ENCODE results near the gene NEURL1.
A peak's percentile ranks its signal among the peaks of the same experiment; 100 is the strongest.

NEURL1 gene

GRCh38 chr10:103549349-103549685 lies 55.8 kb downstream of the NEURL1 start:
- no peak for DNase-seq

GRCh38 chr10:103550229-103550628 lies 56.7 kb downstream of the NEURL1 start:
- peak; percentile 21 for DNase-seq

DNA sequence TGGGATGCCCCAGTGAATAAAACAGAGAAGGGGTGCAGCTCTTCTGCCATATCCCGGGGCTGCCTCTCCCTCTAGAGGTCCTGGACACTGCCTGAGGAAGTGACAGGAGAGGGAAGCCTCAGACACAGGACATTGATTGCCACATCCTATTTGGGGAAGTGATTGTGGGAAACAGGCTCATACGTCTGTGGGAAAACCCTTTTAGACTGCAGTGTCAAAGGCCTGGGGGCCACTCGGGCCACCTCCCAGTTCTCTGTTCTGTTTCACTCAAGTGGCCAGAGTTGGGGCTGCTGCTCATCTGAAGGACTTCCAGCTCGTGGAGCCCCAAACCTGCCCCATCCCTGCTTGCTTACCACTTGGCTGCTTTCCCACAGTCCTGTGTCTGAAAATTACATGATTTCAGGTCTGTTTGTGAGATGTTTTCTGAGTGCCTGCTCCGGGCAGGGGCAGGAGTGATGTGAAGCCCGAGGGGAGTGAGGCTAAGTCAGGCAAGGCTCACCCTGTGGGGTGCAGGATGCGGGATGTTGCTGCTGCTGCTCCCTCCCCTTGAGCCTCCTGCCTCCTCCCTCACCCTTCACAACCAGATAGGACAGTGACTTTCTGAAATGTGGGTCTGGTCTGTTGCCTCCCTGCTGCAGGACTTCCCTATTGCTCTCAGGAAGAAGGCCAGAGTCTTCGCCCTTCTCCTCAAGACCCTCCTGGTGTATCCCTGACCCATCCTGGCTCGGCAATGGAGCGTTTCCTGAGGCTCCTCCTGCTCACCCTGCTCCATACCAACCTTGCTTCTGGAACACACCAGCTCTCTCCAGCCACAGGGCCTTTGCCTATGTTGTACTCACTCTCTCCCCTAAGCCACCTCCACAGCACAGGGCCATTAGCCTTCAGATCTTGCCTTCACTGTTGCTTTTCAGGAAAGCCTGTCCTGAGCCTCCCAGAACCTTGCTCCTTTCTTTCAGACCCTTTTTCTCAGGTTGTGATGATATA lies 58.4 kb downstream of the NEURL1 start:
- no peak for DNase-seq

DNA sequence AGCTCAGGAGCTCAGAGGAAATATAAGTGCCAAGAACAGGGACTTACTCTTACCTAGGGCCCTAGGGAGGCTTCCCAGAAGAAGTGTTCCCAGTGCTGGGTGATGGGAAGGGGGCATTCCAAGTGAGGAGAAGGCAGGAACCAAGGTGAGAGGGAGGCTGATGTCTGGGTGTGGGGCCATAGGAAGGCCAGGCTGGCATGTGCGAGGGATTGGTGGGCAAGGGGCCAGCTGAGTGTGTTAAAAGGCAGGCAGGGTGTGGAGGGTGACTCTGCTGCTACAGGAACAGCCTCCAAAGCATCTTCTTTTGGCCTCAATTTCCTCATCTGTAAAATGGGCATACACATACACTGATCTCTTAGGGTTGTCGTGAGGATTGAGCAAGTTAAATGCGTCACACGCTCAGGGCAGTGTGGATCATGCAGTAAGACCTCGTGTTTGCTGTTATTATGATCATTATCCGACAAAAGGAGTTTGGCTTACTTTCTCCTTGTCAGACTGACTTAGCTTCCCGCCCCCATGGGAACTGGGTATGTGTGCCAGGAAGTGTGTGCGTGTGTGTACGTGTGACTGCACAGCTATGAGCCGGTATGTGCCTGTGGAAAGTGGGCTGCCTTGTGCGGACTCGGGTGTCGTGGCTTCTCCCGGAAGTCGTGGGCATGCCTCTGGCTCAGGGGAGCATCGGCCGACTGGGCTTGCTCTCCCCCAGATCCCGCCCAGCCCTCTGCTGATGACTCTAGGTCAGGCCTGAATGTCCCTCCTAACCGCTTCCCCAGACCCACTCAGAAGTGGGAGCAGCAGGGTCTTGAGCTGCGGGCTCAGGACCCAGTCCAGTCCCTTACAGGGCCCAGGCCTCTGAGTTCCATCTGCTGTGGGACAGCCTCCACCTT lies 59.6 kb downstream of the NEURL1 start:
- no peak for DNase-seq

- DNase-seq: no peak
Observed at GRCh38 chr10:103553743-103554487, 60.4 kb downstream of the NEURL1 start.

DNA sequence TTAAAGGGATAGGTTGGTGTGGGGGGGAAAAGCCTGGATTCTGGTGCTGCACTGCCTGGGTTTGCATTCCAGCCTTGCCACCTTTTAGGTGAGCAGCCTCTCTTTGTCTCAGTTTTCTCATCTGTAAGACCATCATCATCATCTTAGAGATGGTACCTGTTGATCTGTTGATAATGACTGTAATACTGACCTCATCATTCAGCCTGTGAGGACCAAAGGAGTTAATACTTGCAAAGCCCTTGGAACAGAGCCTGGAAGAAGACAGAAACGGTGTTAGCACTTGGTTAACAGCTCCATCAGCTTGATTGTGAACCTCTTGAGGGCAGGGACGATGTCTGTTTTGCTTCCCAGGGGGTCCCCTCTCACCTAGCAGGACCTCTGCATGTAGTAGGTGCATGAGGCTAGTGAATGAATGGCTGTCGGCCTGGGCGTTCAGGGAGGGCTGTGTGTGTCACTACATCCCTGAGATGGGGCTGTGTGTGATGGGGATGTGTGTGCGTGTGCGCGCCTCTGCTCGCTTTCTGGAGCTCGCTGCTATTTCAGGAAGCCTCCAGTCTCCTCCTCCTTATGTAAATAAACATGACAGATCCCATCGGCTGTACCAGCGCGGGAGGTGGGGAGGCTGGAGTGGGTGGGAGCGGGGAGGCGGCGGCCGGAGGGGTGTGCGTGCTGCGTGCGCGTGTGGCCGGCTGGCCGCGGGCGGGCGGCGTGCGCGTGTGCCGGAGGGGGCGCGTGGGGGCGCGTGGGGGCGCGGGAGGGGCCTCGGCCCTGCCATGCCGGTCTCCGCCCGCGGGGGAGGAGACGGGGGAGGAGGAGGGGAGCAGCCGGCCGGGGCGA lies 61.2 kb downstream of the NEURL1 start:
- peak; percentile 87 for DNase-seq

DNA sequence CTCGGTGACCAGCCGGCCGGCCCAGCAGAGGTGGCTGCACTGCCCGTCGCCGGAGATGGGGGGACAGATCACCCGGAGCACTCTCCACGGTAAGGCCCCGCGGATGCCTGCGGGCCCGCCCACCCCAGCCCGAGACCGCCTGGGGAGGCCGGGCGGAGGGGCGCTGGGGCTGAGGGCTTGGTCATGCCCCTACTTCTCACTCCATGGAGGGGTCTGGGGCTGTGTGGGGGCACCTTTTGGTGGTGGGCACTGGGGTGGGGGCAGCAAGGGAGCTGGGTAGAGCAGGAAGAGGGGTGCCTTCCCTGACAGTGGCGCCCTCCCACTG lies 61.8 kb downstream of the NEURL1 start:
- DNase-seq: no peak

GRCh38 chr10:103555712-103556111 lies 62.2 kb downstream of the NEURL1 start:
- no peak for DNase-seq

DNA sequence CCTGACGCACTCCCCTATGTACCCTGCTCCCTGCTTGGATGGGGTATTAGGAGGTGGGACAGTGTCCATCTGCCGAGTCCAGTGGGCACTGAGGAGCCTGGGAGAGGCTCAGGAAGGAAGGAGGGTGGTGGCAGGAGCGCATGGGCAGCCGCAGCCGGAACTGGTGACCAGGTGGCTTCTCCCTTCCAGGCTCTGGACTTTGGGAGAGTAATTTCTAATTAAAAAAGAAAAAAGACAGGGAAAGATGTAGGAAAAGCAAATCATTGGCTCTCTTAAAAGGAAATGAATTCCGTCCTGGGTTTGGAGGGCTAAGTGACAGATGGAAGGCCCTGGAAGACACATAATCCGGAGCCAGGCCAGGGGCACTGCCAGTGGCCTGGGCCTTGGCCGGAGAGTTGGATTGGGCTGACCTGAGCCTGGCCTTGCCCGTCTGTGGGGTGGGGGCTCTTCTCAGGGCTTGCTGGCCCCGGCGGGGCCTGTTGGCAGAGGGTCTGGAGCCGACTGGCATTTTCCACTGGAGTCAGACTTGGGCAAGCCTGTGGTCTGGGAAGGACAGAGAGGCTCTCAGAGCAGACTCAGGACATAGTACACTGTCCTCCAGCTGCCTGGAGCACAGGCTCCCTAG lies 63.0 kb downstream of the NEURL1 start:
- DNase-seq: no peak

DNA sequence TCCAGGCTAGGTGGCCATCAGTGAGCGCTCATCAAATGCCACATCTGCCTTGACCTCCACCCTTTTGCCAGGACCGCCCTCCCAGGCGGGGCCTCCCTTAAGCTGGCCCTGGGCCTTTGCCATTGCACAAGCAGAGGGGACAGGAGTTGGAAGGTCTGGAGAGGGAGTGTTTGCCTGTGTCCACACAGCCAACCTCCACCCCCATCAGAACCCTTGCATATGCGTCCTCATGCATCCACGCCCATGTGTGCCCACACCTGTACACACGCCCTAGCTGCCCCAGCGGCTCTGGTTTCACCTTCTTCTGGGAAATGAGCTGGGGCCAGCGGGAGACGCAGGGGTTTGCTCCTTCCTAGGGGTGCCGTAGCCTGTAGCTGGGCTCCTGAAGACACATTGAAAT lies 64.0 kb downstream of the NEURL1 start:
- no peak for DNase-seq

- no peak for DNase-seq
Observed at GRCh38 chr10:103558911-103559310, 65.4 kb downstream of the NEURL1 start.

DNA sequence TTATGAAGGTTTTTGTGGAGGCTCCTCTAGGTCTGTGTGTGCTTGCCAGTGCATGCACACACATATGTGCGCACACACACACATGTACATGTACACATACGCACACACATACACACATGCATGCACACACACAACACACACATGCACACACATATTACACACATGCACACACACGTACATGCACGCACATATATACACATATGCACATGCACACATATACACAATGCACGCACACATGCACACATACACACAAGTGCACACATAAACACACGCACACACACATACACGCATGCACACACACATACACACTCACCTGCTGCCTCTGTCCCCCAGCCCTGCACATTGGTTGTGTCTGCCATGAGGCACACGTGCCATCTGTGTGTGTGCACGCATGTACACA lies 66.3 kb downstream of the NEURL1 start:
- DNase-seq: no peak

GRCh38 chr10:103560886-103561285 lies 67.4 kb downstream of the NEURL1 start:
- DNase-seq: no peak

GRCh38 chr10:103562383-103562782 lies 68.9 kb downstream of the NEURL1 start:
- DNase-seq: no peak

- DNase-seq: no peak
Observed at GRCh38 chr10:103563231-103564115, 70.0 kb downstream of the NEURL1 start.

- DNase-seq: no peak
Observed at GRCh38 chr10:103564116-103564501, 70.6 kb downstream of the NEURL1 start.

DNA sequence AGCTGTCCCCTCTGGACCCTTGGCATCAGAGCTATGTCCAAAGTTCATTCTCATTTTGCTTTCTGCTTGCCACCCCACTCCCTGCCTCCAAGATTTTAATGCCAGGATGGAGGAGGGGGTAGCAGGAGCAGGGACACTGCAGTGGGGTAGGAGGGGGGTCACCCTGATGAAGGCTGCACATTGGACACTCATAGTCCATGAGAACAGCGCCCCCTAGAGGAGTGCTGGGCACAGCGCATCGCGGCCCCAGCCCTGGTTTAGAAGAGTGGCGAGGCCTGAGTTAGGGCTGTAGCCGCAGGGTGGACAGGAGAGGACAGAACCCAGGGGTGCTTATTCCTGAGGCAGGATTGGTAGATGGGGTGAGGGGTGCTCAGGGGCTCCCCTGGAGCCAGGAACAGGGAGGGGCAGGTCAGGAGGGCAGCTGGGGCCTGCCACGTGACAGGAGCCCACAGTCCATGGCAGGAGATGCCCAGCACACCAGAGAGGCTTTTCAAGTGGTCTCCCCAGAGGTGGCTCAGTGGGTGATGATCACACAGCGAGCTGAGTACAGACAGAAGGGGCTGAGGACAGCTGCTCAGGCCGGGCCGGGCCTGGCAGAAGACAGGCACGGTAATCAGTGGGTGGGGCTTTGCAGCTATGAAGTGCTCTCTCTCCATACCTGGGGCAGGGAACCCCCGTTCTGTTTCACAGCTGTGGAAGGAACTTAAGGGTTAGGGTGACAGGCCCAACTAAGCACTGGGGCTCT lies 71.4 kb downstream of the NEURL1 start:
- DNase-seq: peak; percentile 11

- no peak for DNase-seq
Observed at GRCh38 chr10:103566536-103566935, 73.0 kb downstream of the NEURL1 start.

GRCh38 chr10:103568505-103568904 lies 75.0 kb downstream of the NEURL1 start:
- DNase-seq: no peak

DNA sequence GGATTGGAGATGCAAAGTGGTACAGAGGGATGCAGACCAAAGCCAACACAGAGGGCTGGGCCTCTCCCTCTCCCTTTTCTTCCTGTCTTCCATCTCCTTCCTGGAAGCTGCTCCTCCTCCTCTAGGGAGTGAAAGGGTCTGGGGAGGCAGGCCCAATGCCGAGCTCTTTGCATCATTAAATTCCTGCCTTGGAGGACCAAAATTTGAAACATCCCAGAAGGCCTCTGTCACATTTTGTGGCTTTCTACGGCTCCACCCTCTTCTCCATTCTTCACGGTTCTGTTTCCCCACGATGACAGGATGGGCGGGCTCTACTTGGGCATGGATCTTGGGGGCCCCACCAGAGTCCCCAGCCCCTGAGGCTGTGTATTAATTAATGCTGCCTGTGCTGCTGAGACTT lies 76.4 kb downstream of the NEURL1 start:
- DNase-seq: no peak

Data from NCI-H146 (cell line).